ENCODE measurements around the gene ERCC4. TPM values are rescaled to one million over a fixed set of nuclear protein-coding genes. Genes with fewer than 3 reads are reported as not detected.

Gene ERCC4
- total RNA-seq, 1 experiment from 2014 or later = 5.8 TPM

GRCh38 chr16:13948086-13948485 lies 28.1 kb downstream of the ERCC4 start:
- no peak for DNase-seq (ENCODE audit: low spot score)

- DNase-seq (ENCODE audit: low spot score) = no peak
These were observed 31.0 kb downstream of the ERCC4 start for GRCh38 chr16:13950821-13951547.

GRCh38 chr16:13951611-13952010 lies 31.7 kb downstream of the ERCC4 start:
- DNase-seq (ENCODE audit: low spot score) = no peak

- no peak for DNase-seq (ENCODE audit: low spot score)
These were observed 33.5 kb downstream of the ERCC4 start for GRCh38 chr16:13953501-13953900.

- DNase-seq (ENCODE audit: low spot score) = no peak
These were observed 36.8 kb downstream of the ERCC4 start for GRCh38 chr16:13956635-13957196.

GRCh38 chr16:13957197-13958078 lies 37.5 kb downstream of the ERCC4 start:
- DNase-seq (ENCODE audit: low spot score) = peak; percentile 93

- DNase-seq (ENCODE audit: low spot score) = no peak
These were observed 38.5 kb downstream of the ERCC4 start for GRCh38 chr16:13958474-13958873.

GRCh38 chr16:13959626-13960025 lies 39.7 kb downstream of the ERCC4 start:
- no peak for DNase-seq (ENCODE audit: low spot score)

GRCh38 chr16:13961099-13961811 lies 41.3 kb downstream of the ERCC4 start:
- peak; percentile 37 for DNase-seq (ENCODE audit: low spot score)

GRCh38 chr16:13962232-13962631 lies 42.3 kb downstream of the ERCC4 start:
- DNase-seq (ENCODE audit: low spot score) = no peak

- DNase-seq (ENCODE audit: low spot score) = no peak
These were observed 48.9 kb downstream of the ERCC4 start for GRCh38 chr16:13968835-13969234.

- no peak for DNase-seq (ENCODE audit: low spot score)
These were observed 49.8 kb downstream of the ERCC4 start for GRCh38 chr16:13969711-13970110.

GRCh38 chr16:13970708-13971422 lies 50.9 kb downstream of the ERCC4 start:
- no peak for DNase-seq (ENCODE audit: low spot score)

- no peak for DNase-seq (ENCODE audit: low spot score)
These were observed 53.5 kb downstream of the ERCC4 start for GRCh38 chr16:13973321-13974023.

GRCh38 chr16:13977177-13977576 lies 57.2 kb downstream of the ERCC4 start:
- DNase-seq (ENCODE audit: low spot score) = no peak

- no peak for DNase-seq (ENCODE audit: low spot score)
These were observed 62.5 kb downstream of the ERCC4 start for GRCh38 chr16:13982451-13982850.

- DNase-seq (ENCODE audit: low spot score) = no peak
These were observed 63.7 kb downstream of the ERCC4 start for GRCh38 chr16:13983625-13984024.

GRCh38 chr16:13984794-13985193 lies 64.8 kb downstream of the ERCC4 start:
- no peak for DNase-seq (ENCODE audit: low spot score)

- no peak for DNase-seq (ENCODE audit: low spot score)
These were observed 68.1 kb downstream of the ERCC4 start for GRCh38 chr16:13988038-13988437.

- no peak for DNase-seq (ENCODE audit: low spot score)
These were observed 72.4 kb downstream of the ERCC4 start for GRCh38 chr16:13992322-13992721.

- DNase-seq (ENCODE audit: low spot score) = no peak
These were observed 73.0 kb downstream of the ERCC4 start for GRCh38 chr16:13992976-13993375.
